Gastrocnemius medialis (tissue), 4 donors: Measurements from ENCODE around the gene CCDC40. TPM values are rescaled to one million over a fixed set of nuclear protein-coding genes. Genes with fewer than 3 reads are reported as not detected.
A peak's percentile ranks its signal among the peaks of the same experiment; 100 is the strongest.
"Not testable (repeated sequence)": the region's sequence is repeated elsewhere in the genome, so short reads cannot be mapped to it uniquely, and the experiment has no call there.

Experiments used
- ATAC-seq, 2 donors: fragments of 150-250 bp; one replicate each; pipeline ENCODE4 v1.9.1; 2016
- DNase-seq, 2 donors: peaks; one replicate each; pipeline ENCODE4 v3.0.0-alpha.2; 2019
- H3K27ac ChIP-seq, 4 donors: fragments of 200-600 bp; sonication (generic); 1 replicate in 1 of 4; 2 replicates in 3 of 4; pipeline ENCODE4 v1.5.1; 2016 to 2018; ENCODE audit warnings: mild to moderate bottlenecking in 2 of 4, moderate library complexity in 1 of 4
- H3K27me3 ChIP-seq, 3 donors: fragments of 200-600 bp; sonication (generic) in 2 of 3; 1 replicate in 1 of 3; 2 replicates in 2 of 3; pipeline versions ENCODE4 v1.5.1 to v1.6.0; 2016 to 2019; ENCODE audit warnings: mild to moderate bottlenecking in 1 of 3, moderate library complexity in 1 of 3
- H3K36me3 ChIP-seq, 2 donors: fragments of 200-600 bp; sonication (generic) in 1 of 2; one replicate each; pipeline ENCODE4 v1.5.1; 2017 to 2018
- H3K4me1 ChIP-seq, 2 donors: fragments of 200-600 bp; sonication (generic) in 1 of 2; one replicate each; pipeline ENCODE4 v1.5.1; 2016 to 2017; ENCODE audit warnings: mild to moderate bottlenecking in 2 of 2
- H3K4me3 ChIP-seq, 4 donors: fragments of 200-600 bp; sonication (generic) in 3 of 4; 1 replicate in 1 of 4; 2 replicates in 3 of 4; pipeline ENCODE4 v1.5.1; 2016 to 2019; ENCODE audit warnings: mild to moderate bottlenecking in 2 of 4
- H3K9me3 ChIP-seq, 3 donors: fragments of 200-600 bp; sonication (generic) in 2 of 3; 1 replicate in 1 of 3; 2 replicates in 2 of 3; pipeline ENCODE4 v1.5.1; 2016 to 2019
- CTCF ChIP-seq, 5 experiments: fragments of 450-650 bp in 3 of 5; fragments of 200-600 bp in 2 of 5; sonication (generic) in 2 of 5; IDR thresholded peaks in 4 of 5; conservative IDR thresholded peaks in 1 of 5; 1 replicate in 4 of 5; 2 replicates in 1 of 5; pipeline ENCODE4 v1.5.1; 2016 to 2019; ENCODE audit warnings: antibody characterized with exemption in 5 of 5, mild to moderate bottlenecking in 3 of 5, moderate library complexity in 3 of 5
- POLR2A ChIP-seq, 2 donors: fragments of 450-650 bp; IDR thresholded peaks; one replicate each; pipeline ENCODE4 v1.6.1; 2017; ENCODE audit warnings: antibody characterized with exemption in 2 of 2, mild to moderate bottlenecking in 2 of 2, moderate library complexity in 2 of 2
- in situ Hi-C, 4 donors: fragments of 200-750 bp; cut with MboI; loops; one replicate each; pipeline versions ENCODE4 v1.15.0 to v1.8.0; 2017; ENCODE audit warnings: low sequenced_read_pairs in 4 of 4
- intact Hi-C: fragments of 100-400 bp; cut with DNase I; formaldehyde crosslinking; loops from one replicate; pipeline ENCODE4 v1.15.1; 2023; ENCODE audit warnings: low total_unique reads
- total RNA-seq, 4 donors: library from RNA; depleted of rRNA; stranded (reverse); fragments of >200 nt; gene quantifications; one replicate each; pipeline versions ENCODE4 v1.1.0 to v1.2.3, GENCODE V29; 2016

The CCDC40 gene
- total RNA-seq, 4 donors from 2014 or later: 0.18 to 2.1 (median 1.1) TPM

GRCh38 chr17:79991140-79991923 is 45.1 kb upstream of the CCDC40 start:
- Histone ChIP-seq H3K27ac (no peak overlapping the region), H3K4me3 (peak overlapping the region in 1 of 4 donors; percentile 3), H3K9me3 (no peaks in the 10 kb centered on the region), H3K27me3 (peaks cover 3 to 12% (median 12%) of the 10 kb centered on the region in 3 donors), H3K4me1 (peaks cover 5 to 7% of the 10 kb centered on the region in 2 donors), H3K36me3 (no peaks in the 10 kb centered on the region)
- peak; percentile 29 to 62 for ATAC-seq
- in situ Hi-C loops: no loop called here
- DNase-seq: peak; percentile 22 to 56
- intact Hi-C loops: loop anchor here (1.0 to 5.0 kb wide), 3 partner anchors 149 to 249 kb away; no protein-coding TSS in a partner anchor
- TF ChIP-seq POLR2A (IDR thresholded peaks at IDR 0.05) (no peak), CTCF (IDR thresholded peaks at IDR 0.05 in 4 of 5, conservative IDR thresholded peaks at IDR 0.05 in 1 of 5) (peak in 2 of 5 experiments; percentile 60 to 67)

GRCh38 chr17:79991924-79992648 is 44.4 kb upstream of the CCDC40 start:
- peaks cover 3 to 12% (median 12%) of the 10 kb centered on the region in 3 donors for H3K27me3 ChIP-seq
- peaks cover 3 to 5% of the 10 kb centered on the region in 2 donors for H3K4me1 ChIP-seq
- ATAC-seq (peak in 1 of 2 donors; percentile 16), DNase-seq (no peak)
- H3K9me3 ChIP-seq: no peaks in the 10 kb centered on the region
- H3K4me3 ChIP-seq: peak overlapping the region in 1 of 4 donors; percentile 3
- intact Hi-C loops: loop anchor here (1.0 to 5.0 kb wide), 3 partner anchors 150 to 250 kb away; no protein-coding TSS in a partner anchor
- no peak for TF ChIP-seq POLR2A (IDR thresholded peaks at IDR 0.05)
- peak in 2 of 5 experiments; percentile 11 to 23 for TF ChIP-seq CTCF (IDR thresholded peaks at IDR 0.05 in 4 of 5, conservative IDR thresholded peaks at IDR 0.05 in 1 of 5)
- H3K27ac ChIP-seq: no peak overlapping the region
- in situ Hi-C loops: no loop called here
- H3K36me3 ChIP-seq: no peaks in the 10 kb centered on the region

- H3K4me1 ChIP-seq: peaks cover 0 to 5% of the 10 kb centered on the region in 2 donors
- H3K9me3 ChIP-seq: no peaks in the 10 kb centered on the region
- intact Hi-C loops: loop anchor here (5.0 kb wide), 1 partner anchor 151 kb away; no protein-coding TSS in a partner anchor
- no peak for TF ChIP-seq POLR2A (IDR thresholded peaks at IDR 0.05)
- no peak for TF ChIP-seq CTCF (IDR thresholded peaks at IDR 0.05 in 4 of 5, conservative IDR thresholded peaks at IDR 0.05 in 1 of 5)
- H3K36me3 ChIP-seq: no peaks in the 10 kb centered on the region
- ATAC-seq: no peak
- in situ Hi-C loops: no loop called here
- no peak overlapping the region for H3K27ac ChIP-seq
- H3K27me3 ChIP-seq: peaks cover 3 to 12% (median 12%) of the 10 kb centered on the region in 3 donors
- DNase-seq: no peak
- no peak overlapping the region for H3K4me3 ChIP-seq
These were observed 43.6 kb upstream of the CCDC40 start for GRCh38 chr17:79992649-79993389.

GRCh38 chr17:79993390-79994227 is 42.8 kb upstream of the CCDC40 start:
- DNase-seq (peak; percentile 63 to 82), ATAC-seq (peak; percentile 57 to 62)
- in situ Hi-C loops (no loop called here), intact Hi-C loops (loop anchor here (5.0 kb wide), 1 partner anchor 151 kb away; no protein-coding TSS in a partner anchor)
- no peak for TF ChIP-seq CTCF (IDR thresholded peaks at IDR 0.05 in 4 of 5, conservative IDR thresholded peaks at IDR 0.05 in 1 of 5)
- TF ChIP-seq POLR2A (IDR thresholded peaks at IDR 0.05): no peak
- Histone ChIP-seq H3K4me1 (peaks cover 0 to 5% of the 10 kb centered on the region in 2 donors), H3K4me3 (no peak overlapping the region), H3K27me3 (peaks cover 3 to 12% (median 12%) of the 10 kb centered on the region in 3 donors), H3K9me3 (no peaks in the 10 kb centered on the region), H3K36me3 (no peaks in the 10 kb centered on the region), H3K27ac (no peak overlapping the region)

GRCh38 chr17:79994228-79994569 is 42.2 kb upstream of the CCDC40 start:
- in situ Hi-C loops, H3K36me3 ChIP-seq, DNase-seq, H3K9me3 ChIP-seq, H3K27ac ChIP-seq, ATAC-seq, H3K4me1 ChIP-seq, H3K4me3 ChIP-seq: not testable (repeated sequence)
- intact Hi-C loops: loop anchor here (5.0 kb wide), 1 partner anchor 152 kb away; no protein-coding TSS in a partner anchor
- peaks cover 3 to 12% (median 12%) of the 10 kb centered on the region in 3 donors for H3K27me3 ChIP-seq
